ENCODE results near the gene ASIC1.

DNA sequence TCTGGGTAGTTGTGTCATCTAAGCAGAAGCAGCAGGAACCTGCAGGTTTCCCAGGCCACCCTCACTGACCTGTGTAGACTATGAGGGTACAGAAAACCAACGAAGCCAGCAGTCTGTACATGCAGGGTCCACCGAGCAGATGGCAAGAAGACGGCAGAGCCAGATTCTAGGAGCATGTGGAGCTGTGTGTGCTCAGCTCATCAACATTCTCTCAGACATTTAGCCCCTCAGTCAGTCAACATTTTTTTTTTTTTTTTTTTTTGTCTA lies 7.3 kb upstream of the ASIC1 start:
- TF ChIP-seq, protein P1, sequence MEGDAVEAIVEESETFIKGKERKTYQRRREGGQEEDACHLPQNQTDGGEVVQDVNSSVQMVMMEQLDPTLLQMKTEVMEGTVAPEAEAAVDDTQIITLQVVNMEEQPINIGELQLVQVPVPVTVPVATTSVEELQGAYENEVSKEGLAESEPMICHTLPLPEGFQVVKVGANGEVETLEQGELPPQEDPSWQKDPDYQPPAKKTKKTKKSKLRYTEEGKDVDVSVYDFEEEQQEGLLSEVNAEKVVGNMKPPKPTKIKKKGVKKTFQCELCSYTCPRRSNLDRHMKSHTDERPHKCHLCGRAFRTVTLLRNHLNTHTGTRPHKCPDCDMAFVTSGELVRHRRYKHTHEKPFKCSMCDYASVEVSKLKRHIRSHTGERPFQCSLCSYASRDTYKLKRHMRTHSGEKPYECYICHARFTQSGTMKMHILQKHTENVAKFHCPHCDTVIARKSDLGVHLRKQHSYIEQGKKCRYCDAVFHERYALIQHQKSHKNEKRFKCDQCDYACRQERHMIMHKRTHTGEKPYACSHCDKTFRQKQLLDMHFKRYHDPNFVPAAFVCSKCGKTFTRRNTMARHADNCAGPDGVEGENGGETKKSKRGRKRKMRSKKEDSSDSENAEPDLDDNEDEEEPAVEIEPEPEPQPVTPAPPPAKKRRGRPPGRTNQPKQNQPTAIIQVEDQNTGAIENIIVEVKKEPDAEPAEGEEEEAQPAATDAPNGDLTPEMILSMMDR (IDR thresholded peaks at IDR 0.05) = no peak
- TF ChIP-seq POLR2AphosphoS5 (IDR thresholded peaks at IDR 0.05) (no peak), POLR2A (IDR thresholded peaks at IDR 0.05) (no peak), EP300 (IDR thresholded peaks at IDR 0.05) (no peak)
